SK-N-SH (cell line): ENCODE results near the gene BTAF1. TPM values are rescaled to one million over a fixed set of nuclear protein-coding genes. Genes with fewer than 3 reads are reported as not detected.

ENCODE experiments used
- CTCF ChIA-PET: fragments of 300-600, 350-600 bp; formaldehyde crosslinking; extraction: SDS; loops from one replicate; lab custom pipeline; 2021; lab: Yijun Ruan, JAX
- POLR2A ChIA-PET: fragments of 350-600 bp; sonication (Branson Sonifier 250); formaldehyde crosslinking; extraction: SDS; loops from one replicate; lab custom pipeline; 2020; ENCODE audit warnings: antibody characterized with exemption, inconsistent platforms; lab: Yijun Ruan, JAX
- DNase-seq: peaks from one replicate; pipeline ENCODE4 v3.0.0; 2012
- H2AFZ ChIP-seq: fragments of 200-600 bp; sonication (generic); 2 replicates; pipeline ENCODE4 v1.8.1; 2016; ENCODE audit warnings: antibody characterized with exemption, mild to moderate bottlenecking, low read depth
- H3F3A ChIP-seq: fragments of 200-600 bp; sonication (generic); replicated peaks from 2 replicates; pipeline ENCODE3; 2016; ENCODE audit warnings: antibody characterized with exemption, mild to moderate bottlenecking; ENCODE audit not compliant: insufficient read depth
- H3K27ac ChIP-seq, 2 experiments: fragments of 200-500 bp in 1 of 2; fragments of 200-600 bp in 1 of 2; sonication (Bioruptor generic) in 1 of 2; sonication (generic), shearing (Covaris generic) in 1 of 2; 2 replicates each; pipeline versions ENCODE4 v1.5.1 to v1.6.1; 2014 to 2016; ENCODE audit warnings: low read depth in 2 of 2, inconsistent platforms in 1 of 2, low read length in 1 of 2, mild to moderate bottlenecking in 1 of 2, mixed read lengths in 1 of 2
- H3K27me3 ChIP-seq: fragments of 200-600 bp; sonication (generic), shearing (Covaris generic); 2 replicates; pipeline ENCODE4 v1.6.1; 2016; ENCODE audit warnings: mixed run types; ENCODE audit not compliant: insufficient read depth
- H3K36me3 ChIP-seq, 2 experiments: fragments of 200-500 bp in 1 of 2; fragments of 200-600 bp in 1 of 2; sonication (Bioruptor generic) in 1 of 2; sonication (generic) in 1 of 2; replicated peaks in 1 of 2; 2 replicates each; pipeline versions ENCODE3 to v1.5.1; 2014 to 2016; ENCODE audit warnings: low read length in 1 of 2, mild to moderate bottlenecking in 1 of 2; ENCODE audit not compliant: insufficient read depth in 2 of 2, control insufficient read depth in 1 of 2
- H3K4me1 ChIP-seq, 2 experiments: fragments of 200-500 bp in 1 of 2; fragments of 200-600 bp in 1 of 2; sonication (Bioruptor generic) in 1 of 2; sonication (generic), shearing (Covaris generic) in 1 of 2; 2 replicates each; pipeline versions ENCODE4 v1.5.1 to v1.6.1; 2014 to 2016; ENCODE audit warnings: low read depth in 1 of 2, low read length in 1 of 2, mixed run types in 1 of 2; ENCODE audit not compliant: insufficient read depth in 2 of 2, control insufficient read depth in 1 of 2
- H3K4me2 ChIP-seq: fragments of 200-600 bp; sonication (generic), shearing (Covaris generic); 2 replicates; pipeline ENCODE4 v1.6.1; 2017; ENCODE audit warnings: mixed run types
- H3K4me3 ChIP-seq, 2 experiments: fragments of 200-500 bp in 1 of 2; fragments of 200-600 bp in 1 of 2; sonication (Bioruptor generic) in 1 of 2; sonication (generic), shearing (Covaris generic) in 1 of 2; 2 replicates each; pipeline versions ENCODE4 v1.5.1 to v1.8.1; 2014 to 2016; ENCODE audit warnings: low read depth in 2 of 2, inconsistent platforms in 1 of 2, low read length in 1 of 2, mild to moderate bottlenecking in 1 of 2, mixed read lengths in 1 of 2, moderate library complexity in 1 of 2
- H3K79me2 ChIP-seq: fragments of 200-600 bp; sonication (generic); 2 replicates; pipeline ENCODE4 v1.8.1; 2017; ENCODE audit warnings: mild to moderate bottlenecking; ENCODE audit not compliant: insufficient read depth
- H3K9ac ChIP-seq: fragments of 200-600 bp; sonication (generic); 2 replicates; pipeline ENCODE4 v1.6.1; 2017; ENCODE audit warnings: mixed run types
- H3K9me2 ChIP-seq: fragments of 200-600 bp; sonication (generic); 2 replicates; pipeline ENCODE4 v1.6.1; 2017; ENCODE audit warnings: mixed run types
- H3K9me3 ChIP-seq: fragments of 200-600 bp; sonication (generic); 2 replicates; pipeline ENCODE4 v1.6.1; 2017; ENCODE audit warnings: mixed run types, mild to moderate bottlenecking, moderate library complexity
- H4K20me1 ChIP-seq: fragments of 200-600 bp; sonication (generic); 2 replicates; pipeline ENCODE4 v1.6.1; 2017; ENCODE audit warnings: mild to moderate bottlenecking, mixed run types; ENCODE audit not compliant: insufficient read depth
- FOSL2 ChIP-seq: IDR thresholded peaks from 2 replicates; pipeline ENCODE4 v1.4.0; 2012; ENCODE audit warnings: low read depth, mild to moderate bottlenecking, moderate library complexity, borderline replicate concordance
- GATA2 ChIP-seq: sonication (generic); formaldehyde crosslinking; IDR thresholded peaks from 2 replicates; pipeline ENCODE4 v1.5.0; 2020; ENCODE audit warnings: mild to moderate bottlenecking, missing genetic modification reagents
- RCOR1 ChIP-seq: fragments of 150-350 bp; IDR thresholded peaks from 2 replicates; pipeline ENCODE4 v1.6.1; 2017; ENCODE audit warnings: antibody characterized with exemption, low read length
- RFX5 ChIP-seq: IDR thresholded peaks from 2 replicates; pipeline ENCODE4 v1.6.1; 2012; ENCODE audit warnings: mild to moderate bottlenecking, improper control_type of control experiment, low read length
- TAF1 ChIP-seq: IDR thresholded peaks from 2 replicates; pipeline ENCODE4 v1.6.1; 2012; ENCODE audit warnings: low read depth, mild to moderate bottlenecking, low read length, moderate library complexity, borderline replicate concordance
- USF2 ChIP-seq: fragments of 150-350 bp; IDR thresholded peaks from 2 replicates; pipeline ENCODE4 v1.6.1; 2017; ENCODE audit warnings: antibody characterized with exemption, low read length, low read depth, borderline replicate concordance
- YY1 ChIP-seq: IDR thresholded peaks from 2 replicates; pipeline ENCODE4 v1.4.0; 2012; ENCODE audit warnings: low read depth, mild to moderate bottlenecking
- ZBTB33 ChIP-seq: IDR thresholded peaks from 2 replicates; pipeline ENCODE4 v1.4.0; 2012; ENCODE audit warnings: low read depth, borderline replicate concordance
- WGBS: methylation state at CpG from one replicate; pipeline ENCODE4 v1.1.6; 2017; ENCODE audit warnings: low lambda C conversion rate; 5-methylcytosine and 5-hydroxymethylcytosine counted together
- polyA plus RNA-seq, 3 experiments: library from polyadenylated mRNA; depleted of rRNA; stranded (reverse); fragments of >200 nt; gene quantifications; 2 replicates each; pipeline ENCODE4 v1.2.3, GENCODE V29; 2012

BTAF1 gene
- polyA plus RNA-seq, 1 of the 3 experiments (the other 2 are of a cell fraction) = 9.8 TPM

- TF ChIP-seq FOSL2 = no peak
- ChIA-PET POLR2A (no interaction called here), CTCF (no interaction called here)
- Histone ChIP-seq H3K9me3 (no peaks in the 10 kb centered on the region), H4K20me1 (no peaks in the 10 kb centered on the region), H3K27me3 (no peaks in the 10 kb centered on the region), H3K9ac (no peak overlapping the region), H3K79me2 (no peaks in the 10 kb centered on the region), H2AFZ (no peak overlapping the region), H3K9me2 (no peaks in the 10 kb centered on the region), H3K4me3 (no peak overlapping the region), H3F3A (no peaks in the 10 kb centered on the region), H3K27ac (no peak overlapping the region), H3K4me1 (no peaks in the 10 kb centered on the region), H3K36me3 (no peaks in the 10 kb centered on the region), H3K4me2 (no peak overlapping the region)
- no peak for DNase-seq
- WGBS = 95% methylated on average over 1 of the region's 1 CpG
Observed at GRCh38 chr10:91875779-91876178, 47.8 kb upstream of the BTAF1 start.

DNA sequence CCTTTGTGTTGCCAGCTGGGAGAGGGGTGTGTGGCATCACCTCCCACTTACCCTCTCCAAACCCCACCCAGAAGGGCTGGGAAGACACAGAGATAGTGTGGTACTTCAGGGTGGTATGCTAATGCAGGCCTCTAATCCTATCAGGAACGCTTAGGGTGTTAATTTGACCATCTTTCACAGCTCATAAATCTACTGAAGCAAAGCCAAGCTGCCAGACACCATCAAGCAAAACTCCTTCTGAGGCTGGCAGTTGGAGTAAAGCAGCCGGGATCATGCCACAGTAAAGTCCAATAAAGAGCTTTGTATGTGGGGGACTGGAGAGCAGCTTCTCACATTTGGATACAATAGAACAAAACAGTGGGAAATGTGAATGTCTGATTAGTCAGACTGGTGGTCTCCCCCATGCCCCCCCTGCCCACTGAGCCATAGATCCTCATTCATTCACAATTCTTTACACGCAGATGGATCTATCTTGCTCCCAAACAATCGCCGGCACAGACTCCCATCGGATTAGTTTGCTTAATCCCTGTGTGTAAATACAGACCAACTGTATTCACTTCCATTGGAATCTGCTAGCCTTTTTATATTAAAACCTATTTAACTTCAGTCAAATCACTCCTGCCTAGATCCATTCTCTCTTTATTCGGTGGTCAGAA, 43.9 kb upstream of the BTAF1 start:
- Histone ChIP-seq H3K27ac (no peak overlapping the region), H3K79me2 (no peaks in the 10 kb centered on the region), H3K4me1 (no peaks in the 10 kb centered on the region; a peak in 1 of 4 replicates), H3F3A (no peaks in the 10 kb centered on the region), H3K36me3 (no peaks in the 10 kb centered on the region), H3K9ac (no peak overlapping the region), H3K4me2 (no peak overlapping the region), H2AFZ (peak overlapping the region; percentile 8; the same call in 1 of the 2 replicates), H3K9me3 (no peaks in the 10 kb centered on the region), H3K9me2 (no peaks in the 10 kb centered on the region), H3K4me3 (no peak overlapping the region), H3K27me3 (no peaks in the 10 kb centered on the region), H4K20me1 (no peaks in the 10 kb centered on the region)
- TF ChIP-seq RFX5 (no peak), GATA2 (CRISPR knock-in tag) (no peak)
- 82% methylated on average over 7 of the region's 7 CpGs for WGBS
- ChIA-PET POLR2A (no interaction called here), CTCF (interaction anchor here (1.0 to 1.2 kb wide), 2 partner anchors 23 to 26 kb away, joined by 3 read pairs; no protein-coding TSS in a partner anchor)
- no peak for DNase-seq

DNA sequence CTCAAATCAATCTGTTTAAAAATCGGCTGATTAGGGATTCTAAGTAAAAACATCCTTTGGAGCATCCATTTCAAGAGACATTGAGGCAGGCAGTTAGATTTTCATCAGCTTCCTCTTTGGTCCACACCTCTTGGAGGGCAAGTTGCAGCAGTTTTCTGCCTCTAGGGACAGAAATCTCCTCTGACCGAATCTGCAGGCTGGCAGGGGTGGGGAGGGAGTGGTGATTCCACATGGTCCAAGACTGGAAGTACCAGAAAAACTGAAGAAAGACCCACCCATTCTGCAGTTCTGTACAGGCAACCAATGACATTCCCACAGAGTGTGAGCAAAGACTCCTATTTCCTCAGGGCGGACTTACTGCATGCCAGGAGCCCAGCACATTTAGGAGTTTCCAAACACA, 43.3 kb upstream of the BTAF1 start:
- H3K9me3 ChIP-seq = no peaks in the 10 kb centered on the region
- H3K27ac ChIP-seq = no peak overlapping the region
- TF ChIP-seq RCOR1 (no peak), FOSL2 (no peak), YY1 (no peak), USF2 (no peak), TAF1 (no peak), ZBTB33 (no peak)
- no peaks in the 10 kb centered on the region for H3K79me2 ChIP-seq
- CTCF ChIA-PET = interaction anchor here (1.0 to 1.2 kb wide), 3 partner anchors 23 to 27 kb away, joined by 3 to 5 read pairs (median 3); no protein-coding TSS in a partner anchor
- WGBS = 54% methylated on average over 3 of the region's 3 CpGs
- no peaks in the 10 kb centered on the region for H3F3A ChIP-seq
- DNase-seq = no peak
- POLR2A ChIA-PET = no interaction called here
- H3K4me1 ChIP-seq = no peaks in the 10 kb centered on the region; a peak in 1 of 4 replicates
- no peaks in the 10 kb centered on the region for H3K9me2 ChIP-seq
- peak overlapping the region; percentile 8; the same call in 1 of the 2 replicates for H2AFZ ChIP-seq
- H3K4me3 ChIP-seq = no peak overlapping the region
- H3K36me3 ChIP-seq = no peaks in the 10 kb centered on the region
- no peak overlapping the region for H3K9ac ChIP-seq
- no peaks in the 10 kb centered on the region for H3K27me3 ChIP-seq
- H4K20me1 ChIP-seq = no peaks in the 10 kb centered on the region
- H3K4me2 ChIP-seq = no peak overlapping the region
